ENCODE results near the gene CACNA2D3. TPM values are rescaled to one million over a fixed set of nuclear protein-coding genes. Genes with fewer than 3 reads are reported as not detected.
"Not testable (repeated sequence)": the region's sequence is repeated elsewhere in the genome, so short reads cannot be mapped to it uniquely, and the experiment has no call there.

CACNA2D3 gene
- total RNA-seq, 1 donor from 2014 or later = 17.2 TPM

DNA sequence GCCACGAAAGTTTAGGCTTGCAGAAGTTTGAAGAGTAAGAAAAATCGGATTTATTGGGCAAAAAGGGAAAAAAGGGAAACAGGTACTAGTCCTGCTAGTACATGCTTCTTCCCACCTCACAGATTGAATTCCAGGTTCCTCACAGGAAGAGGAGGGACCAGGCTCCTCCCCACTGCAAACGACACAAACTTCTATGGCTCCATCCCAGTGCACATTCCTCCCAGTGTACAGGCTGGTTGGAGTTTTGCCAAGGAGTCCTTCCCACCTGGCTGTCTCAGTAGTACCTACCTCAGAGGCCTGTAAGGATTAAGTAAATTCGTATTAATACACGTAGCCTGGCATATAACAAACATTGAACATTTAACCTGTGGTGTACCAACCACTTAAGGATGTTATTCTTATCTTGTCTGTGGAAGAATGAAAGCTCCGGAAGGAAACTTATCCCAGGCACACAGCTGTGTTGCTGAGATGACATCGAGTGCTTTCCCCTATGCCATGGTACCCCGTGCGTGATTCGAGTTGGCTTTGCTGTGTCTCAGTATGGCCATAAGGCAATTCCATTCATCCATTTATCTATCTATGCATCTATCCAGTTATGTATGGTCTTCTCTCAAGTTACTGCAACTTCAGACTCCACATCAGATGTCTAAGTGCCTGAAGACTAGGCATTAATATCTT, 511.2 kb downstream of the CACNA2D3 start:
- TF ChIP-seq POLR2A (IDR thresholded peaks at IDR 0.05) = no peak
- no peak for TF ChIP-seq POLR2AphosphoS5 (IDR thresholded peaks at IDR 0.05; ENCODE audit: insufficient read depth in 1 of 2, low read depth in 1 of 2)
- TF ChIP-seq, protein P1, sequence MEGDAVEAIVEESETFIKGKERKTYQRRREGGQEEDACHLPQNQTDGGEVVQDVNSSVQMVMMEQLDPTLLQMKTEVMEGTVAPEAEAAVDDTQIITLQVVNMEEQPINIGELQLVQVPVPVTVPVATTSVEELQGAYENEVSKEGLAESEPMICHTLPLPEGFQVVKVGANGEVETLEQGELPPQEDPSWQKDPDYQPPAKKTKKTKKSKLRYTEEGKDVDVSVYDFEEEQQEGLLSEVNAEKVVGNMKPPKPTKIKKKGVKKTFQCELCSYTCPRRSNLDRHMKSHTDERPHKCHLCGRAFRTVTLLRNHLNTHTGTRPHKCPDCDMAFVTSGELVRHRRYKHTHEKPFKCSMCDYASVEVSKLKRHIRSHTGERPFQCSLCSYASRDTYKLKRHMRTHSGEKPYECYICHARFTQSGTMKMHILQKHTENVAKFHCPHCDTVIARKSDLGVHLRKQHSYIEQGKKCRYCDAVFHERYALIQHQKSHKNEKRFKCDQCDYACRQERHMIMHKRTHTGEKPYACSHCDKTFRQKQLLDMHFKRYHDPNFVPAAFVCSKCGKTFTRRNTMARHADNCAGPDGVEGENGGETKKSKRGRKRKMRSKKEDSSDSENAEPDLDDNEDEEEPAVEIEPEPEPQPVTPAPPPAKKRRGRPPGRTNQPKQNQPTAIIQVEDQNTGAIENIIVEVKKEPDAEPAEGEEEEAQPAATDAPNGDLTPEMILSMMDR (IDR thresholded peaks at IDR 0.05) = no peak
- intact Hi-C loops (cut with DNase I) = no loop called here
- no peaks in the 10 kb centered on the region for H3K27me3 ChIP-seq
- peaks cover 17% of the 10 kb centered on the region for H3K4me1 ChIP-seq
- no peaks in the 10 kb centered on the region for H3K9me3 ChIP-seq
- H3K36me3 ChIP-seq = no peaks in the 10 kb centered on the region
- no peak overlapping the region for H3K27ac ChIP-seq
- no peak for DNase-seq (ENCODE audit: extremely low spot score in 2 of 2)
- no peak overlapping the region for H3K4me3 ChIP-seq

DNA sequence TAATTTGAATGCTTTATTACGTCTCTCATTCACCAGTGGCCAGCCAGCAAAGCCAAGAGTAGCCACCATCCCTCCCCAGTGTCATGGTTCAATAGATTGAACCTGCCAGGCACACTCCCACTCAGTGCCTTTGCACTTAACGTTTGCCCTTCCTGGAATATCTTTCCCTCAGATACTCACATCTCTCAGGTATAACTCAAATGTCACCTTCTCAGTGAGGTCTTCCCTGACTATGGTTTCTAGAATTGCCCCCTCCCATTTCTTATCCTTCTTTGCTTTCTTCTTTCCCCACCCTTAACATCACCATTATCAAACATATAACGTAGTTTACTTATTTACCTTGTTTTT, 511.7 kb downstream of the CACNA2D3 start:
- no peak for DNase-seq (ENCODE audit: extremely low spot score in 2 of 2)
- Histone ChIP-seq H3K4me3 (no peak overlapping the region), H3K4me1 (peaks cover 17% of the 10 kb centered on the region), H3K9me3 (no peaks in the 10 kb centered on the region), H3K27ac (no peak overlapping the region), H3K27me3 (no peaks in the 10 kb centered on the region), H3K36me3 (no peaks in the 10 kb centered on the region)
- TF ChIP-seq POLR2AphosphoS5 (IDR thresholded peaks at IDR 0.05; ENCODE audit: insufficient read depth in 1 of 2, low read depth in 1 of 2) (no peak), POLR2A (IDR thresholded peaks at IDR 0.05) (no peak)
- TF ChIP-seq, protein P1 (IDR thresholded peaks at IDR 0.05) = no peak
- intact Hi-C loops (cut with DNase I) = no loop called here

- H3K36me3 ChIP-seq; H3K9me3 ChIP-seq; H3K4me1 ChIP-seq; H3K27ac ChIP-seq; DNase-seq (ENCODE audit: extremely low spot score in 2 of 2); intact Hi-C loops (cut with DNase I); H3K27me3 ChIP-seq; H3K4me3 ChIP-seq: not testable (repeated sequence)
Observed at GRCh38 chr3:54639790-54640372, 517.5 kb downstream of the CACNA2D3 start.

DNA sequence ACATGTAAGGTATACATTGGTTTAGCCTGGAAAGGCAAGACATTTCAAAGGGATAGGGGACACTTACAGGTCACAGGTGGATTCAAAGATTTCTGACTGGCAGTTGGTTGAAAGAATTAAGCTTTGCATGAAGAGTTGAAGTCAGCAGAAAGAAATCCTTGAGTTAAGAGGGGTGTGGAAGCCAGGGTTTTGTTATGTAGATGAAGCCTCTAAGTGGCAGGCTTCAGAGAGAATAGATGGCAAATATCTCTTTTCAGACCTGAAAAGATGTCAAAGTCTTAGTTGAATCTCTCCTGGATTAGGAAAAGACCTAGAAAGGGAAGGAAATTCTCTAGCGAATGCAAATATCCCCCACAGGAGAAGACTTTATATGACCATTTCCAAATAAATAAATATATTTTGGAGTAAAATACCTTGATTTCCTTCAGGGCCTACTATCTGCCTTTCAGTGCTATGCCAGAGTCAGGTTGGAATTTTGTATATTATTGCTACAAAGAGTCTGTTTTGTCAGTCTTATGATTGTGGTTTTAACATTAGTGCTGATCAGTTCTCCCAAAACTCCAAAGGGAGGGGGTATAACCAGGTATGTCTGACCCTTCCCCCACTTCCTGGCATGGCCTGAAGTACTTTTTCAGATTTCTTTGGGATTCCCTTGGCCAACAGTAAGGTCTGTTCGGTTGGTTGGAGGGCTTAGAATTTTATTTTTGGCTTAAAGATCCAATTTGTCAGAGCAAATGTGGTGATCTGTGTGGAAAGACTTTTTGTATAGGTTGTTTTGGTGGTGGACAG, 519.1 kb downstream of the CACNA2D3 start:
- intact Hi-C loops (cut with DNase I) = no loop called here
- H3K27me3 ChIP-seq = no peaks in the 10 kb centered on the region
- H3K4me3 ChIP-seq = no peak overlapping the region
- H3K4me1 ChIP-seq = no peaks in the 10 kb centered on the region
- no peak overlapping the region for H3K27ac ChIP-seq
- H3K9me3 ChIP-seq = no peaks in the 10 kb centered on the region
- DNase-seq (ENCODE audit: extremely low spot score in 2 of 2) = no peak
- TF ChIP-seq, protein P1 (IDR thresholded peaks at IDR 0.05) = no peak
- TF ChIP-seq POLR2AphosphoS5 (IDR thresholded peaks at IDR 0.05; ENCODE audit: insufficient read depth in 1 of 2, low read depth in 1 of 2) (no peak), POLR2A (IDR thresholded peaks at IDR 0.05) (no peak)
- no peaks in the 10 kb centered on the region for H3K36me3 ChIP-seq

DNA sequence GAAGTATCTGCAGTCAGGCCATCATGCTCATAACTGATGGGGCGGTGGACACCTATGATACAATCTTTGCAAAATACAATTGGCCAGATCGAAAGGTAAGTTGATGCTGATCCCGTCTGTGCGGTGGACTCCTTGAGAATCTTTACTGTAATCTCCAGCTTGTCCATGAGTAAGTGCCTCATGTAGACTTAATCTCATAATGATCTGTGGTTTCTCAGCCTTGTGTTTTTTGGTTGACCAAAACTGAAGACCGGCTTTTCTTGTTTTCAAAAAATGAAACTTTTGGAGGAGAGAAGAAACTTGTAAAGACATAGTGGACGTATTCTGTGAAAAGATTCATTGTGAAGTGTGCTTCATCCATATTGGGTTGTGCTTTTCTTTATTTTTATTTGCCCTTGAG, 519.8 kb downstream of the CACNA2D3 start:
- H3K4me1 ChIP-seq = no peaks in the 10 kb centered on the region
- H3K27ac ChIP-seq = no peak overlapping the region
- intact Hi-C loops (cut with DNase I) = no loop called here
- no peaks in the 10 kb centered on the region for H3K27me3 ChIP-seq
- TF ChIP-seq POLR2AphosphoS5 (IDR thresholded peaks at IDR 0.05; ENCODE audit: insufficient read depth in 1 of 2, low read depth in 1 of 2) (no peak), POLR2A (IDR thresholded peaks at IDR 0.05) (no peak)
- TF ChIP-seq, protein P1 (IDR thresholded peaks at IDR 0.05) = no peak
- H3K9me3 ChIP-seq = no peaks in the 10 kb centered on the region
- no peak overlapping the region for H3K4me3 ChIP-seq
- DNase-seq (ENCODE audit: extremely low spot score in 2 of 2) = no peak
- no peaks in the 10 kb centered on the region for H3K36me3 ChIP-seq
